Measurements from ENCODE around the gene MSH5.

MSH5 gene

GRCh38 chr6:31752739-31753319 lies 13.0 kb downstream of the MSH5 start:
- no peak for DNase-seq

- DNase-seq: no peak
Observed at GRCh38 chr6:31758281-31758680, 18.5 kb downstream of the MSH5 start.

DNA sequence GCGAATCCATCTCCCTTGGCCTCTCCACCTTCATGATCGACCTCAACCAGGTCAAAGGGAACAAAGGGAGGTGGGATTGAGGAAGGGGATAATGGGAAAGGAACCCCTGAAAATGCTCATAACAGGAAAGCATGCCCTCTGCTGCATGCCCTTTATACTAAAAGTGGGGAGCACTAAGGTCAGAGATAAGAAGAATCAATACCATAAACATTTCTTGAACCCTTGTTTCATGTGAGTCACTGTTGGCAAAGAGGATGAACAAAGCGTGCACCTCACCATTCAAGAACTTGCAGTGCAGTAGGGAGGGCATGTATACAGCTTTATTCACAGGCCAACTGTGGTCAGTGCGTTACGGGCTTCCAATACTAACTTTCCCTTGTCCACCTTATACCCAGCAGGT lies 21.0 kb downstream of the MSH5 start:
- DNase-seq: no peak

GRCh38 chr6:31761343-31761742 lies 21.5 kb downstream of the MSH5 start:
- DNase-seq: no peak

DNA sequence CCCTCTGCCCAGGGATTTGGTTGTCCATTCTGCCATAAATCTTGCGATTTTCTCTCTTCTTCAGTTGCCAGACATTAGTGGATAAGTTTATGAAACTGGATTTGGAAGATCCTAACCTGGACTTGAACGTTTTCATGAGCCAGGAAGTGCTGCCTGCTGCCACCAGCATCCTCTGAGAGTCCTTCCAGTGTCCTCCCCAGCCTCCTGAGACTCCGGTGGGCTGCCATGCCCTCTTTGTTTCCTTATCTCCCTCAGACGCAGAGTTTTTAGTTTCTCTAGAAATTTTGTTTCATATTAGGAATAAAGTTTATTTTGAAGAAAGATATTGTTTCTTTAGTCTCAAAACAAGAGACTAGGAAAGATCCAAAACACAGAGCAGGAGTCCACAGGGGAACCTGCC lies 22.6 kb downstream of the MSH5 start, which contains the start of gene SAPCD1:
TSS of gene SAPCD1 (plus strand) at position 301 of the 400 bp plus-strand sequence. CDS start 399 bp downstream, outside the sequence.
- no peak for DNase-seq

DNA sequence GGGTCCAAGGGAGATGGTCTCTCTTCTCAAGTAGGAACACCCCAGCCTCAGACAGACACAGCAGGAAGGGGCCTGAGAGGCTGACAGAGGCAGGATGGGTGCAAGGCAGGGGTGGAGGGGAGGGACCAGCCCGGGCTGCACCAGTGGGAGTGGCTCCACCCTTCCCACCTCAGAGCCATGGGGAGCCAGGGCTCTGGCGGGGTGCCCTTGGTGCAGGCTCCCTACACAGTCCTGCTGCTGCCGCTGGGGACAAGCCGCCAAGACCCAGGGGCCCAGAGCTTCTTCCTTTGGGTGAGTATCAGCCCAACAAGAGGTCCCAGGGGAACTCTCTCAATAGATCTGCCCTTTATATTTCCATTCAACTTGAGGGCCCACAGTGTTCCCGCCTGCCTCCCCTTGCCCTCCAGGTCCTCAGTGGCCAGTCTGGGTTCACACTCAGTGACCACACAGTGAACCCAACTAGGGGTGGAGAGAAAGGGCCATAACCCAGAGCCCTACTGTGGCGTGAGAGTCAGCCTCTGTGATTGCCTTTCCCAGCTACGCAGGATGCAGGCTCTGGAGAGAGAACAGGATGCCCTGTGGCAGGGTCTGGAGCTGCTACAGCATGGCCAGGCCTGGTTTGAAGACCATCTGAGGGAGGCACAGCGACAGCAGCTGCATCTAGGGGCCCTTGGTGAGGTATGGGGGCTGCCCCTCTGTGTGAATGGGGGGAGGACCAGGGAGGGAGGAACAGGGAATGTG lies 23.2 kb downstream of the MSH5 start:
- no peak for DNase-seq

DNA sequence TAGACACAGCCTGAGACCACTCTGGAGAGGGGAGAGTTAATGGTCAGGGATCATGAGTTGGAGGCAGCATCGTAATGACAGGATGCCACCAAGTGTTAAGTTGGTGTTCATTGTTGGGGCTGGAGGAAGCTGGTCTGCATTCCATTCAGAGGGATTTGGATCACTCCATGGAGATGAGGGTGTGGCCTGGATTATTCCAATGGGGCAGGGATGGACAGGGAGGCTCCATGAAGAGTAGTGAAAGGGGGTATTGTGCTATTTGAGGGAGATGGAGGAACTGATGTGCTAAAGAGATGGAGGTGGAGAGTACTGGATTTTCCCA lies 23.8 kb downstream of the MSH5 start:
- peak in 7 of 56 donors; percentile 5 to 27 (median 19) for DNase-seq

GRCh38 chr6:31764198-31764597 lies 24.4 kb downstream of the MSH5 start:
- DNase-seq: no peak

GRCh38 chr6:31765559-31765909 lies 25.7 kb downstream of the MSH5 start:
- no peak for DNase-seq

DNA sequence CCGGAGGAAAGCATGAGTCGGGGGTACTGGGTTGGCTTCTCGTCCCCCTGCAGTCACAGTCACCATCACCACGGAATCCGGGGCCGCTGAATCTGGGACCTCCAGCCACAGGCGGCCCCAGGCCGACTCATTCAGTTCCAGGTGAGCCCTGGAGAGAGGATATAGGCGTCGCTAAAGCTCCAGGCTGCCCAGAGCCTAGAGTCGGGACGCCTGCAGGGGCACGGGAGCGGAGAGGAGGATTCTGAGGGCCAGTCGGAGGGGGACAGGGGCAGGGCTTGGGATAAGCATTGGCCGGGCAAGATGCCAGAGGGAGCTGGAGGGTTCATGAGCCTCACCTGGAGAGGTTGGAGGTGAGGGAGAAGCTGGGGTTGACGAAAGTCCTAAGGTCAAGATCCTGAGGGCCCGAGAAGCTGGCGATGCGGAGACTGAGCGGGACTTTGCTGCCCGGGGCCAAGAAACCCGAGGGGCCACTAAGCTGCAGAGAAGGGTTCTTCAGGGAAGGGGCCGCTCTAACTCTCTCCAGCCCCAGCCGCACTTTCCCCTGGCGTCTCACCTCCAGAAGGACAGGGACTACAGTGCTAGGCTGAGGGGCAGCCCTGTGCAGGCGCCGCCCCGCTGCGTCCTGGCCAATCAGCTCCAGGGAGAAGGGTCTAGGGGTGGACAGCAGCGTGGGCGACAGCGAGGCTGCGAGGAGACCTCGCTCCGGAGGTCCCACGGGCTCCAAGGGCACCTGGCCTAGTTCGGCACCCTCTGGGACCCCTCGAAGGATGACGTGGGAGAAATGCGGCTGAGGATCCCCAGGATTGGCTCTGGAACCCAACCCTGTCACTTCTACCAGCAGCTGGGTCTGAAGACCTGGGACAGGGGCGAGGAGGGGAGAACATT lies 26.3 kb downstream of the MSH5 start:
- DNase-seq: no peak

- no peak for DNase-seq
Observed at GRCh38 chr6:31767096-31767645, 27.4 kb downstream of the MSH5 start.

DNA sequence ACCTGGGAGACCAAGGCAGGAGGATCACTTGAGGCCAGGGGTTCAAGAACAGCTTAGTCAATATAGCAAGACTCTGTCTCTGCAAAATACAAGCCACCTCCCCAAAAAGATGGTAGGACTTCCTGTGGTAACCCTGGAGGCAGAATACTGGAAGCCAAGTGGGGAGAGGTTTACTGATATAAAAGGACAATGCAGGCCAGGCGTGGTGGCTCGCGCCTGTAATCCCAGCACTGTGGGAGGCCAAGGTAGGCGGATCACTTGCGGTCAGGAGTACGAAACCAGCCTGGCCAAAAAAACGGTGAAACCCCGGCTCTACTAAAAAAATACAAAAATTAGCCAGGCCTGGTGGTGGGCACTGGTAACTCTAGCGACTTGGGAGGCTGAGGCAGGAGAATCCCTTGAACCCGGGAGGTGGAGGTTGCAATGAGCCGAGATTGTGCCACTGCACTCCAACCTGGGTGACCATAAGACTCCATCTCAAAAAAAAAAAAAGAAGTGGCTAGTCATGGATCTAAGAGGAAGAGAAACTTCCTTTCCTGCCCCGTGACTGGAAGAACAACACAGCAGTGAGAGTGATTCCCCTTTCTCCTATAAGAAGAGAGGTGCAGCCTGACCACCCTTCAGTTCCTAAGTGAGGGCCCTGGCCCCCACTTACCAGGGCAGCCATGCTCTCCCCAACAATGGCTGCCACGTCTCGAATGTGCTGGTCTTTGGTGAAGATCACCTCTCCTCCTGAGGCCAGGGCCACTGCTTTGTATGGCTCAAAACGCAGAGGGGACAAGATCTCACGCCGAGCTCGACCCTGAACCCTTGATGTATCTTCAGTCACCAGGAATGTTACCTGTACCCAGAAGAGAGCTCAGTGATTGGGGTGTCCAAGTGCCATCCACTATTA lies 28.8 kb downstream of the MSH5 start:
- peak in 1 of 56 donors; percentile 29 for DNase-seq

DNA sequence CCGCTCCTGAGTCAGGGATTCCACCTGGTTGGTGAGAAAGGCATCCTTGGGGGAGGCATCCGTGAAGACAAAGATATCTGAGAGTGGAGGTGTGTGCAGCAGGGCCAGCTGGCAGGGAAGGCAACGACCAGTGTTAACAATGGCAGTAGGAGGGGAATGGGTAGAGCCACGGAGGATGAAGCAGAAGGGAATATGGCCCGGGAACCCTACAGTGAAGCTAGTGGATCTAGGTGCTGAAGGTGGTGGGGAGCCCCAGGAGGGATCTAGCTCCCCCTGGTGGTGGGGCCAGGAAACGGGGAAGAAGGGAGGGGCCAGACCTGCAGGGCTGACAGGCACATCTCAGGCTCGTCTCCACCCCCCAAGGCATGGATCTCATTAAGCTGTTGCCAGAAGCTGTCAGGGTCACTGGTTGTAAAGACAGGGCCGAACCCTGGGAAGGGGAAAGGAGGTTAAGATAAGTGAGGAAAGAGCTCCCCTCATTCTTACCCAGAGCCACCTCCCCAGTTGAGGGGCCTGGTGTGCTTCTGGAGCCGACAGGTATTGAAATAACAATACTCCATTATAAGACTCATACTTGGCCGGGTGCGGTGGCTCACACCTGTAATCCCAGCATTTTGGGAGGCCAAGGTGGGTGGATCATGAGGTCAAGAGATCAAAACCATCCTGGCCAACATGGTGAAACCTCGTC lies 30.0 kb downstream of the MSH5 start:
- DNase-seq: peak in 5 of 56 donors; percentile 13 to 27 (median 23)

GRCh38 chr6:31770860-31771259 lies 31.1 kb downstream of the MSH5 start:
- no peak for DNase-seq

- DNase-seq: no peak
Observed at GRCh38 chr6:31771992-31772358, 32.2 kb downstream of the MSH5 start.

DNA sequence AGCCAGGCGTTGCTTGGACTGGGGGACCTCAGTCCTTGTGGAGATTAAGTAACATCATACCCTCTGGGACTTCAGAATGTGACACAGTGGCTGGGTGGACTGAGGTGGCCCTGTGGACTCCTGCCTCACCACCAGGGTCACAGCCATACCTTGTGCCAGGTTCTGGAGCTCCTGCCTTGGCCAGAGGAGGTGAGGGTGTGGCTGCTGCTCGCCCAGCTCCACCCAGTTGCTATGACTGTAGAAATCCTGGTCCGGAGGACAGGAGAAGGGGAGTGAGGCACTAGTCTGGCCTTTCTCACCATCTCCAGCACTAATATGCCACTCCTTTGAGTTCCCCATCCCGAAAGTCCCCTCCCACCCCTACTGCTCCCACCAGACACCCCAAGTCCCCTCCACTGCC lies 35.4 kb downstream of the MSH5 start:
- no peak for DNase-seq

DNA sequence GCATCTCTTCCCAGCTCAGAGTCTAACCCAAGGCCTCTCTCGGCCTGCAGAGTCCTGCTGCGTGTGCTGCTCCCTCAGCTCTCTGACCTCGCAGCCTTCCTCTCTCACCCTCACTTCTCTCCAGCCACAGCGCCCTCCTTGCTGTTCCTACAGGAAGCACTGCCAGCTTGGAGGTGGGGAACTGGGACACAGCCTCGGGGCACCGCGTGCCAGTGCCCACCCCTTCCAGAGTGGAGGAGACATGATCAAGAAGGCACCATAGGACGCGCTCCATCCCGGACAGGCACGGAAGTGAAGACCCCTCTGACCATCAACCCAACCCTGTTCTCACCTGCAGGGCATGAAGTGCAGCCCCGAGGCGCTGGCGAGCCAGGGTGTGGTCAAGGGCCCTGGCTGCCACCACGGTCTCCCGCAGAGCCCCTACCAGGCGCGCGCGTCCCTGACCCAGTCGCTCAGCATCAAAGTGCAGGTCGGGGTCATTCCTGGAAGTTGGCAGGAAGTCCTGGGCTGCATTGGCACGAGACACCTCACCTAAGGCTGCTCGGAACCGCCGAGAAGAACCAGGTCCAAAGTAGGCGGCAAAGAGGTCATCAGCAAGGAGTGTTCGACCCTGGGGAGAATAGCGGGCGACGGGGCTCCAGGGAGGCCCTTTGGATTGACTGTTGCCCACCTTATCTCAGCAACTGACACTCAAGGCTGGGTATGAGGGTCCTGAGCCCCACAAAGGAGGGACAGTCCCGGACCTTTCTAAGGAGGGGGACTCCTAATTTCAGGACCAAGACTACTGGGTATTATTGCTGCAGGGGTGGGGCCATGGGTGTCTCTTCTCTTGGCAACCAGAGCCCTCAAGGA lies 36.1 kb downstream of the MSH5 start:
- no peak for DNase-seq

- DNase-seq: peak in 5 of 56 donors; percentile 20 to 71 (median 23)
Observed at GRCh38 chr6:31776485-31776988, 36.7 kb downstream of the MSH5 start.

DNA sequence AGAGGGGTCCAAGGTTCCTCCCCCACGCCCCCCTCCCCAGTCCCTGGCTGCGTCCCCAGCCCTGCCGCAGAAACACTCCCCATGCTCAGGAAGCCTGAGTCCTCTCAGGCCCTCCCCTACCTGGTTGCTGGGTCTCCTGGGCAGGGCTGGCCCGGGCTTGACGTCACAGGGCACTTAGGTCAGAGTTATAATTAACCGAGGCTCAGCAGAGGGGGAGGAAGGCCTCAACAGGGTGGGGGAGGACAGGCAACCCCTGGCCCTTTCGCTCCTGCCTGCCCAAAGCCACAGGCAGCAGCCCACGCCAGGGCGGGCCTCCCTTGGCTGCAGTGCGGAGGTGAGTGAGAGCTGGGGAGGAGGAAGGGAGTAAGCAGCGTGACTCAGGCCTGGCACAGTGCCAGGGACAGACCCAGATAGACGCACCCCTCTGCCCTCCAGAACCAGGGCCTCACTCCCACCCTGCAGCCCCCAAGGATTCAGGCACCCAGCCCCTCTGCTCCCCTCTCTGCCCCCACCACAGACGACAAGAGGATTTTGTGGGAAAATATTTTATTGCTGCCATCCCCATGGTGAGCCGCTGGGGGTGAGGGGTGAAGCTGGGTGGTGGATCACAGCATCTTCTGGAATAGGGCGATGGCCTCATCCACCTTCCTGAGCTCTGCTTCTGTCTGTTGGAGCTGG lies 37.3 kb downstream of the MSH5 start, which contains the start of gene VWA7:
TSS of gene VWA7 (minus strand) at position 340 of the 678 bp plus-strand sequence. CDS start 549 bp downstream, outside the sequence.
- peak in 15 of 56 donors; percentile 3 to 94 (median 33) for DNase-seq
